Measurements from ENCODE around the gene ERG.

GRCh38 chr21:38355353-38355752, 142.9 kb downstream of the ERG start:
- TF ChIP-seq CTCF (IDR thresholded peaks at IDR 0.05) = no peak
- no peak for TF ChIP-seq EZH2phosphoT487 (IDR thresholded peaks at IDR 0.05)
- TF ChIP-seq EZH2 (IDR thresholded peaks at IDR 0.05) = no peak

All from neural progenitor cell (in vitro differentiated cells).